PC-3 (cell line): ENCODE measurements around the gene CST5. TPM values are rescaled to one million over a fixed set of nuclear protein-coding genes. Genes with fewer than 3 reads are reported as not detected.
"Not testable (repeated sequence)": the region's sequence is repeated elsewhere in the genome, so short reads cannot be mapped to it uniquely, and the experiment has no call there.

Experiments used
- ATAC-seq: fragments of 200-7000 bp; cut with Tn5 transposase; 2 replicates; pipeline ENCODE4 v1.9.1; 2020; ENCODE audit warnings: mild to moderate bottlenecking, moderate library complexity
- BruUV-seq: library from RNA; stranded (reverse); fragments of 400-500 nt; replicated peaks from 2 replicates; lab custom pipeline; 2021; lab: Mats Ljungman, UMichigan
- CTCF ChIA-PET: fragments of 300-600 bp; sonication (Branson Sonifier 250); formaldehyde crosslinking; loops from one replicate; lab custom pipeline; 2022; ENCODE audit warnings: antibody characterized with exemption; lab: Charles Lee
- POLR2A ChIA-PET: fragments of 300-600 bp; sonication (Branson Sonifier 250); formaldehyde crosslinking; loops from one replicate; lab custom pipeline; 2022; ENCODE audit warnings: antibody characterized with exemption; ENCODE audit not compliant: unreplicated experiment; lab: Charles Lee
- DNase-seq: peaks from one replicate; pipeline ENCODE4 v3.0.0-alpha.2; 2015
- H2AFZ ChIP-seq: fragments of 300-600 bp; sonication (generic); 2 replicates; pipeline ENCODE4 v1.6.0; 2016; ENCODE audit warnings: antibody characterized with exemption, low read length
- H3F3A ChIP-seq: fragments of 300-600 bp; sonication (generic); one replicate; pipeline ENCODE4 v1.6.0; 2017; ENCODE audit warnings: antibody characterized with exemption, low read length, control low read depth, mild to moderate bottlenecking; ENCODE audit not compliant: unreplicated experiment
- H3K27ac ChIP-seq: fragments of 300-600 bp; sonication (generic); 2 replicates; pipeline ENCODE4 v1.5.1; 2016; ENCODE audit warnings: mild to moderate bottlenecking, low read length
- H3K27me3 ChIP-seq: fragments of 300-600 bp; sonication (generic); 2 replicates; pipeline ENCODE4 v1.6.1; 2016; ENCODE audit warnings: low read length, mixed read lengths
- H3K36me3 ChIP-seq: fragments of 300-600 bp; sonication (generic); 2 replicates; pipeline ENCODE4 v1.6.1; 2016; ENCODE audit warnings: low read depth, mixed run types, low read length, mixed read lengths
- H3K4me1 ChIP-seq: fragments of 300-600 bp; sonication (generic); 2 replicates; pipeline ENCODE4 v1.5.1; 2016; ENCODE audit warnings: low read length; ENCODE audit not compliant: insufficient read depth
- H3K4me2 ChIP-seq: fragments of 300-600 bp; sonication (generic); 2 replicates; pipeline ENCODE4 v1.6.0; 2016; ENCODE audit warnings: low read length
- H3K4me3 ChIP-seq: fragments of 300-600 bp; sonication (generic); 2 replicates; pipeline ENCODE4 v1.5.1; 2016; ENCODE audit warnings: mild to moderate bottlenecking, low read length, mixed read lengths
- H3K79me2 ChIP-seq: fragments of 300-600 bp; sonication (generic); 2 replicates; pipeline ENCODE4 v1.6.1; 2017; ENCODE audit warnings: low read length, mixed read lengths
- H3K9ac ChIP-seq: fragments of 300-600 bp; sonication (generic); 2 replicates; pipeline ENCODE4 v1.6.0; 2016; ENCODE audit warnings: mild to moderate bottlenecking, low read length
- H3K9me2 ChIP-seq: fragments of 300-600 bp; sonication (generic); replicated peaks from 2 replicates; pipeline ENCODE4 v1.6.1; 2016; ENCODE audit warnings: mixed run types, low read length, mixed read lengths
- H3K9me3 ChIP-seq: fragments of 300-600 bp; sonication (generic); 2 replicates; pipeline ENCODE4 v1.6.1; 2016; ENCODE audit warnings: low read length, mixed read lengths
- H4K20me1 ChIP-seq: fragments of 300-600 bp; sonication (generic); 2 replicates; pipeline ENCODE4 v1.6.1; 2016; ENCODE audit warnings: low read length, mixed read lengths
- CTCF ChIP-seq: fragments of 300-600 bp; sonication (generic); conservative IDR thresholded peaks from 2 replicates; pipeline ENCODE4 v1.5.1; 2017; ENCODE audit warnings: antibody characterized with exemption, low read depth, mild to moderate bottlenecking, low read length
- EZH2 ChIP-seq: fragments of 300-600 bp; sonication (generic); IDR thresholded peaks from one replicate; pipeline ENCODE4 v1.6.1; 2017; ENCODE audit warnings: antibody characterized with exemption, mild to moderate bottlenecking, low read length; ENCODE audit not compliant: unreplicated experiment
- EZH2phosphoT487 ChIP-seq: fragments of 300-600 bp; sonication (generic); IDR thresholded peaks from 2 replicates; pipeline ENCODE4 v1.6.1; 2018; ENCODE audit warnings: mild to moderate bottlenecking, antibody characterized with exemption, low read length, borderline replicate concordance
- intact Hi-C: fragments of 100-400 bp; cut with micrococcal nuclease; formaldehyde crosslinking; loops from 2 replicates; pipeline ENCODE4 v1.9.0; 2023
- total RNA-seq: library from RNA; depleted of rRNA; stranded (reverse); fragments of >200 nt; gene quantifications from 2 replicates; pipeline ENCODE4 v1.2.3, GENCODE V29; 2014

The CST5 gene
- total RNA-seq, 1 experiment from 2014 or later: not detected

DNA sequence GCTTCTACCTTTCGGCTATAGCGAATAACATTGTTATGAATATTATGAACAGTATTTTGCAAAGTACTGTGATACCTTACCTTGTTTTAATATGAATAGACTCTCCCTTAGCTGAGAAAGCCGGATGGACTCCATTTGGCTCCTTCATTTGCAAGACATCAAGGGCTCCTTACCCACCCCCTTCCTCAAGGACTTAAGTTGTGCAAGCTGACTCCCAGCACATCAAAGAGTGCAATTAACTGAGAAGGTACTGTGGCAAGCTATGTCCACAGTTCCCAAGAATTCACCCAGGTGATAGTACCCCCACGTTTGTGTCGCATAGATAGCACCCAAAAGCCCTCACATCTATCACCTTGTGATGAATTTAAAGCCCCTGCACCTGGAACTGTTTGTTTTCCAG, 11.2 kb downstream of the CST5 start:
- Histone ChIP-seq H3K27ac (no peak overlapping the region), H4K20me1 (no peaks in the 10 kb centered on the region), H2AFZ (no peak overlapping the region), H3K9me2 (no peaks in the 10 kb centered on the region), H3F3A (no peaks in the 10 kb centered on the region), H3K79me2 (no peaks in the 10 kb centered on the region), H3K9ac (no peak overlapping the region), H3K36me3 (no peaks in the 10 kb centered on the region), H3K9me3 (no peaks in the 10 kb centered on the region), H3K4me2 (no peak overlapping the region), H3K4me1 (no peaks in the 10 kb centered on the region), H3K4me3 (no peak overlapping the region), H3K27me3 (peaks cover 72% of the 10 kb centered on the region)
- intact Hi-C loops: no loop called here
- CTCF ChIA-PET: no interaction called here
- no TSS peak for BruUV-seq
- POLR2A ChIA-PET: no interaction called here
- ATAC-seq (no peak), DNase-seq (no peak)
- no peak for TF ChIP-seq EZH2phosphoT487

DNA sequence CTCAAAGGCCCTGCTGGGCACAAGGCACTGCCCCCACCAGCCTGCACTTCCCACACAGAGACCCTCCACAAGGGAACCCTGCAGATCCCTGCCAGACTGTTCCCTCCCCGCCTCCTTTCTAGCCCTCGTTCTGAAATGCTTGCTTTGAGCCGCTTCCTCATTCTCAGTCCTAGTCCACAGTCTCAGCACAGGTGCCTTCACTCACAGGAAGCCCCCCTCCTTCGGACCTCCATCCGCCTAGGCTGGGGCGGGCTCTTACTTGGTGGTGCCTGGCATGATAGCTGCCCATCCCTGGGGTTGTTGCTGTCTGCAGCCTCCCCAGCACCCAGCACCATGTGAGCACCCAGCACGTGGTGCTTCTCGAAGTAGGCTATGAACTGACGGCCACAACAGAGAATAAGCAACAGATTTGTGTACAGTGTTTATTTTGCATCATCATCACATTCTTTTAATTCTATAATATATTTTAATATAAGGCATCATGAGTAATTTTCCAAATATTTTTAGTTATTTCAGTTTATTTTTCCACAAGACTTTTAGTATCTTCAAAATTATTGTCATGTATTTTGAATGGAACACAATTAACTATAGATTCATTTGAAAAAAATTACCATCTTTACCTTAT, 12.3 kb downstream of the CST5 start:
- no peak for TF ChIP-seq EZH2phosphoT487
- TF ChIP-seq EZH2: no peak
- TF ChIP-seq CTCF: no peak
- Histone ChIP-seq H3K4me2 (no peak overlapping the region), H3K4me1 (no peaks in the 10 kb centered on the region), H4K20me1 (no peaks in the 10 kb centered on the region), H3F3A (no peaks in the 10 kb centered on the region), H3K36me3 (no peaks in the 10 kb centered on the region), H3K79me2 (no peaks in the 10 kb centered on the region), H3K9me2 (no peaks in the 10 kb centered on the region), H3K27ac (no peak overlapping the region), H3K9ac (no peak overlapping the region), H2AFZ (no peak overlapping the region), H3K27me3 (peaks cover 63% of the 10 kb centered on the region), H3K9me3 (no peaks in the 10 kb centered on the region), H3K4me3 (no peak overlapping the region)
- no TSS peak for BruUV-seq
- intact Hi-C loops: no loop called here
- ATAC-seq: no peak
- POLR2A ChIA-PET: no interaction called here
- no peak for DNase-seq
- CTCF ChIA-PET: no interaction called here

- H3K4me3 ChIP-seq, H3K36me3 ChIP-seq, H3K27ac ChIP-seq, H4K20me1 ChIP-seq, DNase-seq, H2AFZ ChIP-seq, BruUV-seq, H3K9me2 ChIP-seq, intact Hi-C loops, H3K9ac ChIP-seq, H3K9me3 ChIP-seq, H3K4me2 ChIP-seq, ATAC-seq, POLR2A ChIA-PET, H3F3A ChIP-seq, H3K79me2 ChIP-seq, CTCF ChIA-PET, H3K4me1 ChIP-seq: not testable (repeated sequence)
- peaks cover 11% of the 10 kb centered on the region; the same call in 1 of the 2 replicates for H3K27me3 ChIP-seq
Measured at GRCh38 chr20:23860771-23861170, 18.8 kb downstream of the CST5 start.
